OCI-LY1 (cell line): Measurements from ENCODE around the gene MAD1L1.

Experiments used
- H2AFZ ChIP-seq: fragments of 200-600 bp; sonication (generic), shearing (Covaris generic); 2 replicates; pipeline ENCODE4 v1.6.0; 2014; ENCODE audit warnings: antibody characterized with exemption, mild to moderate bottlenecking, low read length
- H3F3A ChIP-seq: fragments of 200-600 bp; sonication (generic), shearing (Covaris generic); 2 replicates; pipeline ENCODE4 v1.6.0; 2014; ENCODE audit warnings: mild to moderate bottlenecking, antibody characterized with exemption, low read length, moderate library complexity; ENCODE audit not compliant: insufficient read depth
- H3K27ac ChIP-seq: fragments of 200-600 bp; sonication (generic); 2 replicates; pipeline ENCODE4 v1.5.1; 2014; ENCODE audit warnings: low read length, mixed run types, mild to moderate bottlenecking, low read depth; ENCODE audit not compliant: poor library complexity, severe bottlenecking
- H3K27me3 ChIP-seq: fragments of 200-600 bp; sonication (generic); 2 replicates; pipeline ENCODE4 v1.6.0; 2014; ENCODE audit warnings: antibody characterized with exemption, mild to moderate bottlenecking, low read length, moderate library complexity; ENCODE audit not compliant: insufficient read depth
- H3K36me3 ChIP-seq: fragments of 200-600 bp; sonication (generic); 2 replicates; pipeline ENCODE4 v1.6.1; 2014; ENCODE audit warnings: mild to moderate bottlenecking, antibody characterized with exemption, low read length, moderate library complexity, mixed read lengths; ENCODE audit not compliant: insufficient read depth
- H3K4me1 ChIP-seq: fragments of 200-600 bp; sonication (generic); 2 replicates; pipeline ENCODE4 v1.5.1; 2014; ENCODE audit warnings: mild to moderate bottlenecking, low read length, moderate library complexity; ENCODE audit not compliant: insufficient read depth, severe bottlenecking
- H3K4me2 ChIP-seq: fragments of 200-600 bp; sonication (generic), shearing (Covaris generic); 2 replicates; pipeline ENCODE4 v1.6.1; 2014; ENCODE audit warnings: low read length
- H3K4me3 ChIP-seq: fragments of 200-600 bp; sonication (generic); 2 replicates; pipeline ENCODE4 v1.5.1; 2014; ENCODE audit warnings: low read length, low read depth, mild to moderate bottlenecking, mixed read lengths; ENCODE audit not compliant: poor library complexity, severe bottlenecking
- H3K79me2 ChIP-seq: fragments of 200-600 bp; shearing (Covaris generic); 2 replicates; pipeline ENCODE4 v1.6.1; 2016; ENCODE audit warnings: mixed run types, low read length, mixed read lengths; ENCODE audit not compliant: insufficient read depth
- H3K9ac ChIP-seq: fragments of 200-600 bp; sonication (generic), shearing (Covaris generic); 2 replicates; pipeline ENCODE4 v1.6.1; 2014; ENCODE audit warnings: mild to moderate bottlenecking, low read length, mixed read lengths
- H3K9me2 ChIP-seq: fragments of 200-600 bp; sonication (generic), shearing (Covaris generic); 2 replicates; pipeline ENCODE4 v1.6.1; 2014; ENCODE audit warnings: low read depth, mild to moderate bottlenecking, low read length, mixed read lengths
- H3K9me3 ChIP-seq: fragments of 200-600 bp; shearing (Covaris generic); 2 replicates; pipeline ENCODE4 v1.6.1; 2014; ENCODE audit warnings: low read length, mixed read lengths
- H4K20me1 ChIP-seq: fragments of 200-600 bp; sonication (generic), shearing (Covaris generic); 2 replicates; pipeline ENCODE4 v1.6.0; 2016; ENCODE audit warnings: mild to moderate bottlenecking, low read length; ENCODE audit not compliant: insufficient read depth
- EZH2 ChIP-seq: fragments of 200-600 bp; sonication (generic), shearing (Covaris generic); IDR thresholded peaks from 2 replicates; pipeline ENCODE4 v1.8.0; 2017; ENCODE audit warnings: borderline replicate concordance, mixed run types, mild to moderate bottlenecking, antibody characterized with exemption, low read length, moderate library complexity, mixed read lengths
- TF ChIP-seq, protein P1 (sequence below): fragments of 200-600 bp; sonication (generic), shearing (Covaris generic); IDR thresholded peaks from 2 replicates; pipeline ENCODE4 v1.5.1; 2017; ENCODE audit warnings: mild to moderate bottlenecking, antibody characterized with exemption, low read length, moderate library complexity, mixed read lengths

MAD1L1 gene

GRCh38 chr7:1979591-1980560, 252.9 kb downstream of the MAD1L1 start:
- Histone ChIP-seq H3K27ac (peak overlapping the region; percentile 53), H3K79me2 (no peaks in the 10 kb centered on the region), H3K36me3 (peaks cover 38% of the 10 kb centered on the region), H3F3A (no peaks in the 10 kb centered on the region; the same call in 1 of the 2 replicates), H3K4me1 (peaks cover 16% of the 10 kb centered on the region), H3K9ac (peak overlapping the region; percentile 42; the same call in 1 of the 2 replicates), H3K9me3 (no peaks in the 10 kb centered on the region), H2AFZ (no peak overlapping the region), H3K27me3 (no peaks in the 10 kb centered on the region), H3K4me3 (peak overlapping the region; percentile 56), H4K20me1 (no peaks in the 10 kb centered on the region), H3K4me2 (peak overlapping the region; percentile 53), H3K9me2 (no peaks in the 10 kb centered on the region)
- TF ChIP-seq, protein P1, sequence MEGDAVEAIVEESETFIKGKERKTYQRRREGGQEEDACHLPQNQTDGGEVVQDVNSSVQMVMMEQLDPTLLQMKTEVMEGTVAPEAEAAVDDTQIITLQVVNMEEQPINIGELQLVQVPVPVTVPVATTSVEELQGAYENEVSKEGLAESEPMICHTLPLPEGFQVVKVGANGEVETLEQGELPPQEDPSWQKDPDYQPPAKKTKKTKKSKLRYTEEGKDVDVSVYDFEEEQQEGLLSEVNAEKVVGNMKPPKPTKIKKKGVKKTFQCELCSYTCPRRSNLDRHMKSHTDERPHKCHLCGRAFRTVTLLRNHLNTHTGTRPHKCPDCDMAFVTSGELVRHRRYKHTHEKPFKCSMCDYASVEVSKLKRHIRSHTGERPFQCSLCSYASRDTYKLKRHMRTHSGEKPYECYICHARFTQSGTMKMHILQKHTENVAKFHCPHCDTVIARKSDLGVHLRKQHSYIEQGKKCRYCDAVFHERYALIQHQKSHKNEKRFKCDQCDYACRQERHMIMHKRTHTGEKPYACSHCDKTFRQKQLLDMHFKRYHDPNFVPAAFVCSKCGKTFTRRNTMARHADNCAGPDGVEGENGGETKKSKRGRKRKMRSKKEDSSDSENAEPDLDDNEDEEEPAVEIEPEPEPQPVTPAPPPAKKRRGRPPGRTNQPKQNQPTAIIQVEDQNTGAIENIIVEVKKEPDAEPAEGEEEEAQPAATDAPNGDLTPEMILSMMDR: no peak
- TF ChIP-seq EZH2: no peak

DNA sequence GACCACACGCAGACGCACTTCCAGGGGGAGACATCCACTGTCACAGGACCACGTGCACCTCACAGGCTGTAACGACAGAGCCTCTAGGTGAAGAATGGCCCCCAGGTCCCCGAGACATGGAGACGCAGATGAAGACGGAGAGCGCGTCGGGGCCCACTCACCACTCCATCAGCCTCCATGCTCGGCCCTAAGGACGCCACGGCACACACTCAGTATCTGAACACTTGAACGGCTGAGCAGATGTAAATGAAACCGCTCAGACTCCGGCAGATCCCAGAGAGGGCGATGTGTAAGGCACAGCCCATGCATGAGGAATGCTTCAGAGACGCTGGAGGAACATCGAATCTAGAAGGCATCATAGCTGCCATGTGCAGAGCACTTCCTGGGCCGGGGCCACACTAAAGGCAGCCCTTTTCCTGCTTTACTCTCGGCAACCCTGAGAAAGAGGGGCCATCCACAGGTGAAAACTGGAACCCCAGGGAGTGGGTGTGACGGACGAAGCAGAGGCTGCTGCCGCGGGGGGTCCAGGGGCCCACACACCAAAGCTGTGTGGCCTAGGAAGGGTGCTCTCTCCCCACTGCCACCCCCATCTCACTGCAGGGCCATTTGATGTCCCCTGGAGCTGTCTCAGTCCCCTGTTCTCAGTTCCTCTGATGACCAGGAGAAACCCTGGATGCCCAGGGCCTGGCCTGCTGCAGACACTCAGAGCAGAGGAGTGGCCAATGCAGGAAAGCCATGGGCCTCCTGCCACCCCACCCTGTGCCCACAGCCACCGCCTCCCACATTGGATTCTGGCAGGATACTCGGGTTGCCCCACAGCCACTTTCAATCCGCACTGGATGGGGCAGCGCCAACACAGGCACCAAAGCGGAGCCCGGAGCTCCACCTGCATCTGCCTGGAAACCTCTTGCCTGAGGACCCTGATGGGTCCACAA, 253.8 kb downstream of the MAD1L1 start:
- no peak overlapping the region for H3K27ac ChIP-seq
- peaks cover 37% of the 10 kb centered on the region for H3K36me3 ChIP-seq
- no peaks in the 10 kb centered on the region for H3K9me2 ChIP-seq
- TF ChIP-seq, protein P1: no peak
- no peak overlapping the region for H3K9ac ChIP-seq
- H3K27me3 ChIP-seq: no peaks in the 10 kb centered on the region
- no peak overlapping the region for H3K4me2 ChIP-seq
- no peaks in the 10 kb centered on the region for H4K20me1 ChIP-seq
- H3K4me3 ChIP-seq: no peak overlapping the region
- no peak overlapping the region for H2AFZ ChIP-seq
- no peaks in the 10 kb centered on the region; the same call in 1 of the 2 replicates for H3F3A ChIP-seq
- H3K79me2 ChIP-seq: no peaks in the 10 kb centered on the region
- no peaks in the 10 kb centered on the region for H3K9me3 ChIP-seq
- peaks cover 16% of the 10 kb centered on the region for H3K4me1 ChIP-seq

GRCh38 chr7:1977876-1978441, 254.8 kb downstream of the MAD1L1 start:
- no peak overlapping the region for H3K4me2 ChIP-seq
- no peak overlapping the region for H3K9ac ChIP-seq
- TF ChIP-seq EZH2: no peak
- TF ChIP-seq, protein P1: no peak
- no peaks in the 10 kb centered on the region for H3K79me2 ChIP-seq
- H2AFZ ChIP-seq: no peak overlapping the region
- H3K4me3 ChIP-seq: no peak overlapping the region
- H3K9me2 ChIP-seq: no peaks in the 10 kb centered on the region
- H3K9me3 ChIP-seq: no peaks in the 10 kb centered on the region
- peaks cover 16% of the 10 kb centered on the region for H3K4me1 ChIP-seq
- H4K20me1 ChIP-seq: no peaks in the 10 kb centered on the region
- H3F3A ChIP-seq: no peaks in the 10 kb centered on the region
- no peak overlapping the region for H3K27ac ChIP-seq
- no peaks in the 10 kb centered on the region for H3K27me3 ChIP-seq
- peaks cover 43% of the 10 kb centered on the region for H3K36me3 ChIP-seq
